NCI-H1417 treated with DMSO at 0.1 percent for 48 hours (cell line): ENCODE data around the gene DNAJC30.
"Not testable (repeated sequence)": the region's sequence is repeated elsewhere in the genome, so short reads cannot be mapped to it uniquely, and the experiment has no call there.

Experiments used
- DNase-seq: peaks from one replicate; lab custom pipeline; 2025; lab: John Stamatoyannopoulos, UW

Gene DNAJC30

DNA sequence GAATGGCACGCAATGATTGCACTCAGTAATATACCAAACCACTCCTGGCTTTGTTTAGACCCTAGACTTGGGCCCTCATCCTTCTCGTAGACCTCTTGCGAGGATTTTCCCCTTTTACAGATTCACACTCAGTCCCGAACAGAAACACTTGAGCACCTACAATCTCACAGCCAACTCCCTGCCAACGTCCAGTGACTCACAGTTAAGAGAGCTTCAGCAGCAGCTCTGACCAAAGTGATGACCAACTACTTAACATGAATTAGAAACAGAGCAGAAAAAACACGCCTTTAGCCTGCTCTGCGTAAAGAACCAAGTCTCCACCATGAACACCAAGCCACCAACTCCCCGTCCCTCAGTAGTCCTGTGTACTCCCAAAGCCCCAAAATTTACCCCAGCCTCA, 2.2 kb downstream of the DNAJC30 start:
- DNase-seq, result no peak

DNA sequence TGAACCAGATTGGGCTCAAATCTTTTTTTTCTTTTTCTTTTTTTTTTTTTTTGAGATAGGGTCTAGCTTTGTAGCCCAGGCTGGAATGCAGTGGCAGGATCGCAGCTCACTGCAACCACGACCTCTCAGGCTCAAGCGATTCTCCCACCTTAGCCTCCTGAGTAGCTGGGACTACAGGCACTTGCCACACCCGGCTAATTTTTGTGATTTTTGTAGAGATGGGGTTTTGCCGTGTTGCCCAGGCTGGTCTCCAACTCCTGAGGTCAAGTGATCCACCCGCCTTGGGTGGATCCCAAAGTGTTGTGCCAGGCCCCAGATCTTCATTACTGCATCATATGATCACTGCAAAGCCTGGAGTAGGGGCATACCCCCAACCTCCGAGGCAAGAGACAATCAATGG, 2.8 kb downstream of the DNAJC30 start:
- DNase-seq, result no peak

DNA sequence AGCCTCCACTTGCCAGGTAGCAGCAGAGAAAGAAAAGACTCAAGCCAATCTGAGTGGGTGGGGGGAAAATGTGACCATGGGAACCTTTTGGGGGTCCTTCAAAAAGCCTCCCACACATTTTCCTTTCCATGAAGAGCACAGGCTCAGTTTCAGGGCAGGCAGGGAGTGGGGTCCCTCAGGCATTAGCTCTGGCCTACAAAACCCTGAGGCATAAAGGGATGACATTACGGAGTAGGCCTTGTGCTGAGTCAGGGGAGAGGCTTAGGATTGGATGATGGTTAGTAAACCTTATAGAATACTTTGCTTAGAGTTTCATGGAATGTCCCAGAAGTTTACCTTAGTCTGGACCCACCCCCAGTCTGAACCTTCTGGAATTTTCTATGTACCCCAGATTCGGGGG, 3.5 kb downstream of the DNAJC30 start:
- no peak for DNase-seq

DNA sequence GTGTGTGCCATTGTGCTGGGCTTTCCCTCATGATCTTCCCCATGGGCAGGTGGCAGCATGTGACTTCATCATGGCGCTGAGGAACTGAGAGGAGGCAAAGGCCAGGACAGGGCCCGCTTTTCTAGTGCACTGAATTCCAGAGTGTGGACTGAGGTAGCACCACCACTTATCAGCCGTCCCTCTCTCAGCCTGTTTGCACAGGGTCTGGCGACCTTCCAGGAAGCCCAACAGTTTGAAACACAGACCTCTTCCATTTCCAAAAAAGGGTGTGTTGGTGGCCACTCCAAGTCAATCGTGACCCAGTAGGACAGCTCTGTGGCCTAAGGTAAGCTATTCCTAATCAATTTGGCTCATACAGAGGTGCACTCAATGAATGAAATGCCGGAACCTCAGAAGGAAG, 4.4 kb downstream of the DNAJC30 start:
- no peak for DNase-seq

DNA sequence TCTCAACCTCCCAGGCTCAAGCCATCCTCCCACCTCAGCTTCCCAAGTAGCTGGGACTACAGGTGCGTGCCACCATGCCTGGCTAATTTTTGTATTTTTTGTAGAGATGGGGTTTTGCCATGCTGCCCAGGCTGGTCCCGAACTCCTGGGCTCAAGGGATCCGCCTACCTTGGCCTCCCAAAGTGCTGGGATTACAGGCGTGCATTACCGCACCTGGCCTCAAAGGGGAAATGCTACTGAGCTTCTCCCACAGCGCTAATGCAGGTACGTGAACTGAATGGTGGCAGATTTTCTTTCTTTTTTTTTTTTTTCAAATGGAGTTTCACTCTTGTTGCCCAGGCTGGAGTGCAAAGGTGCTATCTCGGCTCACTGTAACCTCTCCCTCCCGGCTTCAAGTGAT, 7.2 kb downstream of the DNAJC30 start:
- not testable (repeated sequence) for DNase-seq

DNA sequence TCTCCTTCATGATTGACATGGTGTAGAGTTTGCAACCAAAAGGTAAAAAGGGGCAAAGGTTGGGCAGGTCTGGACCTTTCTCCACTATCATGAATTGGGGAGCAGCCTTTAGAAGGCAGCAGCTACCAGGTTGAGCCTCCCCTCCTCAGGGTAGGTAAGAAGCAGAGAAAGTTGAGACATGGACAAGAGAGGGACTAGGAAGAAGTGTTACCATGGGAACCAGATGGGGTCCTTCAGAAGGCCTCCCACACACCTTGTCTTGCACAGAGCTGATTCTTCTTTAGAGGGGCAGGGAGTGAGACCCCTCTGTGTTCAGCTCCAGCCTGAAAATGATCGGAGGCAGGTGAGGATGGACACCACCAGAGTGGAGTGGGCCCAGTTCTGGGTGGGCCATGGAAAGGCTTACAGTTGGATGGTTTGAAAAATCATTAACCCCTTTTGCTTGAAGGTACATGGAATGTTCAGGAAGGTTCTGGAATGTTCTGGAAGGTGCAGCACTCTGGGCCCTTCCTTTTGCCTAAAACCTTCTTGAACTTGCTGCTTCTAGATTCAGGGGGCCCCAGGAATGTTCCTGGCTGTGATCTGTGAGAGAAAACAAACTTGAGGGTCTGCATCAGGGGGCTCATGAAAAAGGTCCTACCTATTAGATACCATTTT, 8.7 kb downstream of the DNAJC30 start:
- DNase-seq, result no peak

DNA sequence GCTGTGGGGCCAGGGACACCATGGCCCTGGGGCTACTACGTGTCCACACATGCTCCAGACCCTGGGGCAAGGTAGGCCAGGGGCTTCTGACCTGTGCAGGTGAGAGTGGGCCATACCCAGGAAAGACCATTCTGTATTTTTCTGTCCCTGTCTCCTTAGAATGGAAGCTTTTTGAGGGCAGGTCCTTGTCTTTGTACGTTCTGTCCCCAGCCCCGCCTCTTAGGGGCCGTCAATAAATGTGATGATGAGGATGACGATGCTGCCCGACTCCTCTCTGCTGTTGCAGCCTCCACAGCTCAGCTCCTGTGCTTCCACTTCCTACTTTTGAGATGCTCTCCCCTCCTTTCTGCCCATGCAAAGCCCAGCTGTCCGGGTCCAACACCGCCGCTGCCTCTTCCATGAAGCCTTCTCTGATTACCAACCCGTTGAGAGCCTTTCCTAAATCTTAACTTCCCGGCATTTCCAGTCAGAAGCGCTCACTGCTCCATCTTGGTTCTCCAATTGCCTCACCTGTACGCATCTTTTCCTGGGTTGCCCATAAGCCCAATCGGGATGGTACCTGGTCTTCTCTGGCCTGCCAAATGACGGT, 11.3 kb downstream of the DNAJC30 start:
- DNase-seq, result no peak

DNA sequence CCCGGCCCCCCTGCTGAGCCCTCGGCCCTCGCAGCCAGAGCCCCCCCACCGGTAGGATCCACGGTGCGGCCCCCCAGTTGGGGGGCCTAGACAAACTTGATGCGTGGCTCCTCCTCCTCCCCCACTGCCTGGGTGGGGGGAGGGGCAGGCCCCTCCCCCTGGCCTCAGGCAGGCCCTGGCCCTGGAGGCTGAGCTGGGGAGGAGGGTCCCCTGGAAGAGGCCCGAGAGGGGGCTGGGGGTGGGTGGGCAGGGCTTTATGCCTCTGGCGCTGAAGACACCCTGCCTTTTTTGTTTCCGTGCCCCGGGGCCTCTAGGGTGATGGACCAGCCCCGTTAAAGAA, 12.0 kb downstream of the DNAJC30 start:
- no peak for DNase-seq

DNA sequence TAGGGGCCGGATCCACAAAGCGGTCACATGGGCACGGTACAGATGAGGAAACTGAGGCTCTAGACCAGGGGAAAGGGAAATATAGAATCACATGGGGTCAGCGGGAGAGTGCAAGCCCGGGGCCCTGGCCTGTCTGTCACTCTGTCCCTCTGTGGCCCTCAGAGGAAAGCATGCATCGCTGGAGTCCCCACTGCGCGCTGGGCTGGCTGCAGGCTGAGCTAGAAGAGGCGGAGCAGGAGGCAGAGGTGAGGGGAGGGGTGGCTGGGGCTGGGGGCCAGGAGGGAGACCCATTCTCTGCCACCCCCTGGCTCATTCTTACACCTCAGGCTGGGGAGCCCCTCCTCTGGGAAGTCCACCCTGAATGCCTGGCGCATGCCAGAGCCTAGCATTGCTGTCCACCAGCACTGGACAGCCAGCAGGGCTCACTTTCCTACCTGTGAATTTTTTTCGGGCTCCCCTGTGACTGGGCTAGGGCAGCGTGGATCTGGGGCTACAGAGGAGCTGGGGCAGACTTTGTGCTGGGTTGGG, 13.3 kb downstream of the DNAJC30 start:
- DNase-seq, result no peak

DNA sequence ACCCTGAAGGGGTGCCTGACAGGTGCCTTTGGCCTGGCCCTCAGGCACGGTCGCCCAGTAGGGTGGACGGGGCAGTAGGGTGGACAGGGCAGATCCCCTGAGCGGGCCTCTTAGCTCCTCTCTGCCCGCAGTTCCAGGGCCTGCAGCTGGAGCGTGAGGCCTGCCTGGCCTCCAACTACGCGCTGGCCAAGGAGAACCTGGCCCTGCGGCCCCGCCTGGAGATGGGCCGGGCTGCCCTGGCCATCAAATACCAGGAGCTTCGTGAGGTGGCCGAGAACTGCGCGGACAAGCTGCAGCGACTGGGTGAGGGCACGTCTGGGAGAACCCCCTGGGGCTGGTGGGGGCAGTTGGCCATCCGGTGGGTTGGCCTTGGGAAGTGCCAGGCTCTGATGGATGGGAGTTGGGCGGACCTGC, 14.0 kb downstream of the DNAJC30 start:
- DNase-seq, result no peak

DNA sequence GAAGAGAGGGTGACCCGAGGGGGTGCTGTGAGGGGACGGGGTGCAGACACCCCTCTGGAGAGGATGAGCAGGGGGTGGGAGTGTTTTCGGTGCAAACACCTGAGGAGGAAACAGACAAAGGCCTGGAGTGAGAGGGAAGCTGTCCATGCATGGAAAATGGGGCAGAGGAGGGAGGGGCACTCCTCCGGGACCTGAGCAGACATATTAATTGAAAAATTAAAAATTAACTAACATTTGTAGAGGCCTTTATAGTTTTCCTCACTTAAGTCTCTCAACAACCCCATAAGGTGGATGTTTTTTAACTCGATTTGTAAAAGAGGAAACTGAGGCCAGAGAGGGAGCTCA, 14.4 kb downstream of the DNAJC30 start:
- DNase-seq, result no peak

DNA sequence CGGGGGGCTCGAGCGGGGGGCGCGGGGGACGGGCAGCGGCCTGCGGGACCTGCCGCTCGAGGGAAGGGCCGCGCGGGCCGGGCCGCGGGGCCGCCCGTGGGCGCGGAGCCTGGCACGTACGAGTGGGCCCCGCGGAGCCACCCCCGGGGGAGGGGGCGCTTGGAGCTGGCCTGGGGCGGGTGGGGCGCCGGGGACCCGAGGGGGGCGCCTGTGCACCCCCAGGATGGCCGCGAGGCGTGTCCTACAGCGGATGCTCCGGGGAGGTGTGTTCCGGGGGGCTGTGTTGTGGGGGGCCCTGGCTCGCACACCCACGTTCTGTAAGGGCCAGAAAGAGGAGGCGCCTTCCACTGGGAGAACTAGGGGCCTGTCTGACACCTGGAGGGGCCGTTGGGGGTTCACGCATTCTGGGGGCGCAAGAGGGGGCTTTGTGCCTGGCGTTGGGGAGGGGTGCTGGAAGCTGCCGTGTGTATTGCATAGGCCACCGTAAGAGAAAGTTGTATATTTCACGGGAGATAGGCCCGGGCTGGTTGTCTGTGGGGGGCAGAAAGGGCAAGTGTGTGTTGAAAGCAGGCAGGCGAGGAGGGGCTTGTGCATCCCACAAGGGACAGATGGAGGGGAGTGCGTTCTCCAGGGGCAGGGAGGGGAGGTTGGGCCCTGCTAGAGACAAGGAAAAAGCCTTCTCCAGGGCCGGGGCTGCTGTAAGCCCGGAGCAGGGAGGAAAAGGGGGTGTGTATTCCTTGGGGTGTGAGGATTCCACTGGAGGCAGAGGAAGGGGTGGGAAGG, 15.0 kb downstream of the DNAJC30 start:
- DNase-seq, result no peak

DNA sequence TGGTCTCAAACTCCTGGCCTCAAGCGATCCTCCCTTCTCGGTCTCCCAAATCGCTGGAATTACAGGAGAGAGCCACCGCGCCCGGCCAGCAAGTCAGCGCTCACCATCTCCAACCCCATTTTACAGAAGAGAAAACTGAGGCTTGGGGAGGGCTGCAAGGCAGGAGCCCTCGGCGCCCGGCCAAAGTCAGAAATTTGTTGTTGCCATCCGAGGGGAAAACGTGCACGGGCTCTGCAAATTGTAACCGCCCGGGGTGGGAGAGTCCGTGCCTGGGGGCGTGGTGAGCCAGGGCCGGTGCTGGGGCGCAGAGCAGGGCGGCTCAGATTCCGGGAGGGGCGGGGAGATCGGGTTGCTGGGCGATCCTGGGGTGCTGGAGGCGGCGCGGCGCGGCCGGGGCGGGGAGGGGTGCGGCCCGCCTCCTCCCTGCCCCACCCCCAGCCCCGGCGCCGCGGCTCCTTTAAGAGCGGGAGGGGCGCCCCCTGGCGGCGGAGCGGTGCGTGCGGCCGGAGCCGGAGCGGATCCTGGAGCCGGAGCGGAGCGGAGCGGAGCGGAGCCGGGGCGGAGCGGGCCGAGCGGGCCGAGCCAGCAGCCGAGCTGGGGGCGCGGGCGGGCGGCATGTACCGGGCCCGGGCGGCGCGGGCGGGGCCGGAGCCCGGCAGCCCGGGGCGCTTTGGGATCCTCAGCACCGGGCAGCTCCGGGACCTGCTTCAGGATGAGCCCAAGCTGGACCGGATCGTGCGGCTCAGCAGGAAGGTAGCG, 15.7 kb downstream of the DNAJC30 start, which contains the start of gene VPS37D:
VPS37D (plus strand) TSS at position 488 of the 759 bp plus-strand sequence; CDS start at position 616, 128 bp downstream.
- peak; percentile 52 for DNase-seq

DNA sequence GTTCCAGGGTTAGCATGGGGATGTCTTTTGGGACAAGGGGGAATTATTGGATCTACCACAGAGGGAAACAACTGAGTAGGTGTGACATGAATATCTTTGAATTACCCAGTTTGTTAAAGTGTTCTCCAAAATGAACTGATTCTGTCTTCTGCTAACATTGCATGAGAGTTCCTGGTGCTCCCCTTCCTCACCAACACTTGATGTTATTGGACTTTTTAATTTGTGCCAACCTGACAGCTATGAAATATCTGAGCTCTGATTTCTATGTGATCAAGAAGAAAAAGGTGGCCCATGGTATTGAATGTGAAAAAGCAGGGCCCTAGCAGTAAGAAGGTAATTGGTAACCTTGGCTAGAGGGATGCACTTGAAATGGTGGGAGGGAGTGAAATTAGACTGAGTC, 20.2 kb downstream of the DNAJC30 start:
- DNase-seq, result no peak

DNA sequence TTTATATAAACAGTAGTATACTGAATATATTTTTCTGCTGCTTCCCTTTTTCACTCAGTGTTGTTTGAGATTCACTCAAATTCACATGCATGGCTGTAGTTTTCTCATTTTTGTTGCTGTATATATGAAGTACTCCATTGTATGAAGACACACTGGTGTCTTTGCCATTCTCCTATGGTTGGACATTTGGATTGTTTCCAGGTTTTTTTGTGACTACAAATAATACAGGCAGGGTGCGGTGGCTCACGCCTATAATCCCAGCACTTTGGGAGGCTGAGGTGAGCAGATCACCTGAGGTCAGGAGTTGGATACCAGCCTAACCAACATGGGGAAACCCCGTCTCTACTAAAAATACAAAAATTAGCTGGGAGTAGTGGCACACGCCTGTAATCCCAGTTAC, 22.7 kb downstream of the DNAJC30 start:
- not testable (repeated sequence) for DNase-seq

DNA sequence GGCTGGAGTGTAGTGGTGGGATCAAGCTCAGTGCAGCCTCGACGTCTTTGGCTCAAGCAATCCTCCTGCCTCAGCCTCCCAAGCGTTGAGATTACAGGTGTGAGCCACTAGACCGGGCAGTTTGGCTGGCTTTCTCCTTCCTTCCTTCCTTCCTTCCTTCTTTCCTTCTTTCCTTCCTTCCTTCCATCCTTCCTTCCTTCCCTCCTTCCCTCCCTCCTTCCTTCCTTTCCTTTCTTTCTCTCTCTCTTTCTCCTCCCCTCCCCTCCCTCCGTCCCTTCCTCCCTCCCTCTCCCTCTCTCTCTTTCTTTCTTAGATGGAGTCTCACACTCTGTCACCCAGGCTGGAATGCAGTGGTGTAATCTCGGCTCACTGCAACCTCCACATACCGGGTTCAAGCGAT, 23.3 kb downstream of the DNAJC30 start:
- DNase-seq, result no peak

DNA sequence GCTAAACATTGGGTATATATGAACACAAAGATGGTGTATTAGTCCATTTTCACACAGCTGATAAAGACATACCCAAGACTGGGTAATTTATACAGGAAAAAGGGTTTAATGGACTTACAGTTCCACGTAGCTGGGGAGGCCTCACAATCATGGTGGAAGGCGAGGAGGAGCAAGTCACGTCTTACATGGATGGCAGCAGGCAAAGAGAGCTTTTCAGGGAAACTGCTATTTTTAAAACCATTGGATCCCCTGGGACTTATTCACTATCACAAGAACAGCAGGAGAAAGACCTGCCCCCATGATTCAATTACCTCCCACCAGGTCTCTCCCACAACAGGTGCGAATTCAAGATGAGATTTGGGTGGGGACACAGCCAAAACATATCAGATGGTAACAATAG, 27.9 kb downstream of the DNAJC30 start:
- DNase-seq, result not testable (repeated sequence)

DNA sequence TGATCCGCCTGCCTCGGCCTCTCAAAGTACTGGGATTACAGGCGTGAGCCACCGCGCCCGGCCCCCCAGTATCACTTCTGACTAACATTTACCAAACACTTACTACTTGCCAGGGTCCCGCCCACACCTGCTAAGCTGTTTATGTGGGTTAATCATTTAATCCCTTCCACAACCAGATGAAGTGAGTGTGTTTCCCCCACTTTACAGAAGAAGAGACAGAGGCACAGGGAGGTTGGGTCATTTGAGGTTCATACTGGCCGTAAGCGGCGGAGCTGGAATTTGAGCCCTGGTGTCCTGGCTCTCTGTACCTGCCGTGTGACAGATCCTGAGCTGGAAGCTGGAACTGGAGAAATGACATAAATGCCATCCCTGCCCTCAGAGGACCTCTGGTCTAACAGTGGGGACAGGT, 30.7 kb downstream of the DNAJC30 start:
- DNase-seq, result no peak

DNA sequence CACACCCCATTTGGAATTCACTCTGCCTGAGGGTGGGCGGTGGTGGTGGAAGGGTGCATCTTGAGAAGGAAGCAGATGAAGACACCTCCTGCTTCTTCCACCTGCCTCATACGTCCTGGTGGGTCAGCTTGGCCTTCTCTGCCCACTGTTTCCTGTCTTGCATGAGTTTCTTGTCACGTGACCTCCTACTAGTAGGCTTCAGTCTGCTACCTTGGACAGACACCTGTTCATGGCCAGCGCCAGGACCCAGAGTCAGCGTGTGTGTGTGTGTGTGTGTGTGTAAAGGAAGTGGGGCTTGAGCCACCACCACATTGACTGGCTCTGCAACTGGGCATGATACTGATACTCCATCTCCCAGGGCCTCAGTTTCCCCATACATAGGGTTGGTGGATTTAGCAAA, 32.7 kb downstream of the DNAJC30 start:
- no peak for DNase-seq

DNA sequence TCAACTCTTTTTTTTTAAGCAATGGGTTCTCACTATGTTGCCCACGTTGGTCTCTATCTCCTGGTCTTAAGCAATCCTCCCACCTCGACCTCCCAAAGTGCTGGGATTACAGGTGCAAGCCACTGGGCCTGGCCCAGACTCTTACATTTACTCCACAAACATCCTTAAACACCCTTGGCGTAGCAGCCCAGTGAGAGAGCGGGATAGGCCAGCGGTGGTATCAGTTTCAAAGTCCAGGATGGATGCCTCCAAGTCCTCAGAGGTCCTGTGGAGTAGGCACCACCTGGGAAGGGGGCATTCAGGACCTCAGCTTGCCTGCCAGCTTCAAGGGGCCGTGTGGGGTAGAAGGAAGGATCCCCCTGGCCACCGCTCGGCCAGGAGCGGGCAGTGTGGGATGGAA, 33.7 kb downstream of the DNAJC30 start:
- no peak for DNase-seq

DNA sequence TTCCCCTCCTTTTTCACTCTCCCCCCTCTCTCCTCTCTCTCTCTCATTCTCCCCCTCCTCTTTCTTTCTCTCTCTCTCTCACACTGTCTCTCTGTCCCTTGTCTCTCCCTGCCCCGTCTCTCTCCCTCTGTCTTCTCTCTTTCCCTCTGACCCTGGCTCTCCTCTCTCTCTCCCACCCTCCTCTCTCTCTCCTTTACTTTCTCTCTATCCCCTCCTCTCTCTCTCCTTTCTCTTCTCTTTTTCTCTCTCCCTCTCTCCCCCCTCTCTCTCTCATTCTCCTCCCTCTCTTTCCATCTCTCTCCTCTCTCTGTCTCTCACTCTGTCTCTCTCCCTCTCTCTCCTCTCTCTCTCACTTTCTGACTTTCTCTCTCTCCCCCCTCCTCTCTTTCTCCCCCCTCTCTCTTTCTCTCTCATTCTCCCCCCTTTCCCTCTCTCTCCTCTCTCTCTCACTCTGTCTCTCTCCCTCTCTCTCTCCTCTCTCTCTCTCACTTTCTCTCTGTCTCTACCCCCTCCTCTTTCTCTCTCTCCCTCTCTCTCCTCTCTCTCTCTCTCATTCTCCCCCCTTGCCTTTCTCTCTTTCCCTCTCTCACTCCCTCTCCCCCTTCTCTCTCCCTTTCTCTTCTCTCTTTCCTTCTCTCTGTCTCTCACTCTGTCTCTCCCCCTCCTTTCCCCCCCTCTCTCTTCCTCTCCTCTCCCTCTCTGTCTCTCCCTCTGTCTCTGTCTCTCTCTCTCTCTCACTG, 34.5 kb downstream of the DNAJC30 start:
- no peak for DNase-seq
